Stimulated activated CD4-positive, alpha-beta T cell treated with anti-CD3 and anti-CD28 coated beads, Interleukin-1b, Interleukin-23, amount 100 ng/mL, for 1 hour (primary cell): ENCODE data around the gene NDUFA11.

Experiments used
- DNase-seq, 2 donors: peaks; one replicate each; pipeline ENCODE4 v3.0.0-alpha.2; 2020; ENCODE audit warnings: low read depth in 2 of 2

The NDUFA11 gene

DNA sequence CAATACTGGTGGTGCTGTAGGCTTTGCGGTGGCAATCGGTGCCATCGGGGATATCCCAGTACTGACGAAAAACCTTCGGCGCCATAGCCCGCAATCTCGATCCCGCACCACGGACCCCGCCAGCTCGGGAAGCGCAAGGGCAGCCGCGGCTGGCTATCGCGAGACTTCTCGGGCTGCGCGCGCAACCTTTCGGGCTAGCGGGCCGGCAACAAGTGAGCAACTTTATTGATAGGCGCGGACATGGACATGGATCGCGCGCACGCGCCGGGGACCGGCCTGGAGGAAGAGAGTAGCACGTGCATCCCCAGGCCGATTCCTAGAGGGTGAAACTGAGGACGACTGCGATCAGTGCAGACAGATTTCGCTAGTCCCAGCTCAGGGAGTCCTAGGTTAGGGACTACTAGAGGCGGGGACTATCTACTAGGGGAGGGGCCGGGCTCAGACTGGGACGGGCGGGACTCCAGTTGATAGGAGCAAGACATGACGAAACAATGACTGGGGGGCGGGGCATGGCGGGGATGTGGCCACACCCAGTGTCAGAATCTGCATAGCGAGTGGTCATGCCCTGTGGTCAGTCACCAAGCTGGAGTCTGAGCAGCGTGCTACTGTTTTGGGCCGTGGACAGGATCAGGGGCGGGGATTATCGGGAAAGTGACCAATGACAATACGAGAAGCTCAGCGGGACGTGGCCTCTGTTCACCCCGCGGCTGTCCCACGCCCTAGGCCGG, at the start of gene NDUFA11:
Gene NDUFA11 (minus strand): TSS at position 167 of the 728 bp plus-strand sequence. CDS start 82 bp downstream, at position 85.
- DNase-seq: peak; percentile 89 to 95

GRCh38 chr19:5953030-5953589, 49.5 kb upstream of the NDUFA11 start:
- no peak for DNase-seq

- DNase-seq: no peak
These were observed 48.8 kb upstream of the NDUFA11 start for GRCh38 chr19:5952193-5953029.

- no peak for DNase-seq
These were observed 47.8 kb upstream of the NDUFA11 start for GRCh38 chr19:5951338-5951861.

- no peak for DNase-seq
These were observed 47.2 kb upstream of the NDUFA11 start for GRCh38 chr19:5950741-5951140.

DNA sequence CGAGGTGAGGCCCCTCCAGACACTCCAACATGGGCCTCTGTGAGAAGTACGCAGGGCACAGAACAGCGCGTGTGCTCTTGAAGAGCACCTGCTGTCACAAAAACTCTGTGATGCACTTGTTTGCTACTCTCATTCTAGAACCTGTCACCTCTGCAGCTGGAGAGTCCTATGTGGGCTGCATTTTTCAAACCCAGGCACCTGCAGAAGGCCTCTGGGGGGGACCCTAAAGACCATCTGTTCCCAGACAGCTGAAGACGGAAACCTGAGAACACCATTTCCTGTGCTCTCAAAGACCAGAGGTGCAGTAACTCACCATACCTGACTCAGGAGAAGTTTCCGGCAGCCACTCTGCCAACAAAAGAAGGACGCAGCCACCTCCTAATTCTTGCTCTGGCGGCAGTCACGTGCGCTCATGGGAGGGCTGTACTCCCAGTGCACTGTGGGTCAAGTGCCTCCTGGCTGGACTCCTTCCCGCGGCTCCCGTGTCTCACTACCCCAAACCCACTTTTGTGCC, 46.3 kb upstream of the NDUFA11 start:
- DNase-seq: no peak

DNA sequence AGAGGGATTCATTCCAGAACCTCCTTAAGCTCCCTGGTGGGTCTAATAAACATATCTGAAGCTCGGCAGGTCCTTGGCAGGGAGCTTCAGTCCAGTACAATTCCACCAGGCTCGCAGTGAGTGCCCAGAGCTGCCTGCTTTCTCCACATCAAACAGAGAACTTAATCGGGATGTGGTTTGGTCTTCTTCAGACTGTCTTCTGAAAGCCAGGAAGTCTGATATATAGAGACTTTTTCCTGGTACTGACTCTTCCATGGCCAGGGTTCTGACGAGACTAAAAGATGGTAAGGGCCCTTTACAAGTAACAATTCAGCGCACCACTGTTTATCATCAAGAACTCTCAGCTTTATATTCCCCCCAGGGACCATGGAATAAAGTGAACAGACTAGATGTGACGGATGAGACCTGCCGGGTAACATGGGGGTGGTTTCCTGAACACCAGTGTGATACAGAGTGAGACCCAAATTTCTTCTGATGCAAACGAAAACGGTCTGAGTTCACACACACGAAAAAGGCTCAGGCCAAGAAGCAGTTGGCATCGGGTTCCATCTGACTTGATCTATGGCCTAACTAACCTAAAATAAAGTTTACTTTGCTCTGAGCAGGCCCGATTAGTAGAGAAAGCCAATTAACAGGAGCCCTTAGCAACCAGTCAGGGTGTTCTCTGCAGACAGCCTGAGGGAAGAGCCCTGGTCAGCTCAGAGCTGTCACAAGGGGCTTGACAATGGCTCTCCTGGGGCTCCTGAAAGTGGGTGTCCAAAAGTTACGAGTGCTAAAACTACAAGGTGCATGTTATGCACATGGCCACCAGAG, 45.4 kb upstream of the NDUFA11 start:
- DNase-seq: no peak

DNA sequence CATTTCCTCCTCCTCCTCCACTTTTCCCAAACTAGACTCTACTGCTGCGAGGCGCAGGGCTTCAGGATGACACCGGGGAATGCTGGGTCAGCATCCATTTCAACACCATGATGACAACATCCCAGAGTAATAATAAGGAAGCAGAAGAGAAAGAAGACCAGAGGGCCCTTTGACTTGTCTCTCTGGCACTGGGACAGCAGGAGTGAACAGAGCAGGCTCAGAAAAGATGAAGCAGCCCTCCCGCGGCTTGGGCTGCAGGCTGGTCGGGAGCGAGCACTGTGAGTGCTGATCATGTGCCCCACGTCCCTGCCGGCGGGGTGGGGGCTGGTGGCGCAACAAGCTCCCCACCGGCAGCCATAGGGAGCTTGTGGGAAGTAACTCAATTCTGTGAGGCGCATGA, 43.8 kb upstream of the NDUFA11 start:
- DNase-seq: no peak

DNA sequence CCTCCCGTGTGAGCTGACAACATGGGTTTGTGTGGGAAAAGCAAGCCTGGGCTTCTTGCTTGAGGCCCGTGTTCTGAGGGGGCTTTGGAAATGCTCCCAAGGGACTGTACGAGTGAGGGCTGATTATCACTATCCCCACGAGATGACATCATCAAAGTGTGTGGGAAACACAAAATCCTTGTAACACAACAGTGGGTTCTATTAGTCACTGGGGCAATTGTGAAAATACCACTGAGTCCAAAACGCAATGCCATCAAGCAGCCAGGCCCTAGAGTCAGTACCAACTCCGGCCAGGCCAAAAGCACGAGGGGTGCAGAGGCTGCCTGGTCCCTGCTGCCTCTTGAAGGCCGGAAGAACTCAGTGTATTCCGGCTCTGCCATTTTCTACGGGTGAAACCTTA, 40.0 kb upstream of the NDUFA11 start:
- no peak for DNase-seq

- DNase-seq: no peak
These were observed 39.5 kb upstream of the NDUFA11 start for GRCh38 chr19:5943045-5943444.

GRCh38 chr19:5941673-5942072, 38.1 kb upstream of the NDUFA11 start:
- no peak for DNase-seq

GRCh38 chr19:5940260-5941208, 36.9 kb upstream of the NDUFA11 start:
- no peak for DNase-seq

DNA sequence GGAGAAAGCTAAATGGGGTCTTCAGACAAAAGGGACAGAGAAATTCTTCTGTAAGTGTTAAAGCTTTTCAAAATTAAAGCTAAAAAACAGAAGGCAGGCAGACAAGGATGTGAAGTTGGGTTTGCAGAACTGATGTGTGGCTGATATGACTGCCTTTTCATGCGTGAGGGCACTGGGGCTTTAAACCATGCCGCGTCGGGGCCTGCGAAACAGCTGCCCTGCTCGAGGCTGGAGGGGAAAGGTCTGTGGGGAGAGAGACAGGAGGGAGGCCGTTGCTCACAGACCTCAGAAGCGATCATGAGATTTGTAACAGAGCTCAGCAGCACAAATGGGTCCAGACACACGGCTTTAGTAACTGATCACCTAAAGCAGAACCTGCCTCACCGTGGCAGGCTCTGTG, 34.0 kb upstream of the NDUFA11 start:
- DNase-seq: no peak

- no peak for DNase-seq
These were observed 32.7 kb upstream of the NDUFA11 start for GRCh38 chr19:5936292-5936592.

- no peak for DNase-seq
These were observed 32.1 kb upstream of the NDUFA11 start for GRCh38 chr19:5935473-5936291.

- no peak for DNase-seq
These were observed 31.3 kb upstream of the NDUFA11 start for GRCh38 chr19:5934774-5935472.

DNA sequence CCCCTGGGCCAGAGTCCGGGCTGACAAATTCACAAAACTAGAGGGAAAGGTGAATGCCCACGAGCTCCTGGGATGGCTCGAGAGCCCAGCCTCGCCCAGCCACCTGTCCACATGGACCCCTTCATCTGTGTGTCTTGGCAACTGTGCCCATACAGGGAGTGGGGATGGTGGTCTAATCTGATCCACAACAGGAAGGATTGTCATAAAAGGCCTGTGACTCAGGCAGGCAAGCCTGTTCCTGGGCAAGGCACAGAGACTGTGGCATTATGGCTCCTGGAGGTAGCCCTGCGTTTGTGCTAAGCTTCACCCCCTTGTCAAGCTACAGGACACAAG, 30.4 kb upstream of the NDUFA11 start:
- no peak for DNase-seq

- no peak for DNase-seq
These were observed 29.9 kb upstream of the NDUFA11 start for GRCh38 chr19:5933391-5934068.
